Right renal cortex interstitium (tissue), 3 donors: Measurements from ENCODE around the gene SLC6A8. TPM values are rescaled to one million over a fixed set of nuclear protein-coding genes. Genes with fewer than 3 reads are reported as not detected.

Experiments used
- DNase-seq, 3 donors: peaks; one replicate each; pipeline ENCODE4 v3.0.0-alpha.2; 2013; ENCODE audit warnings: low read depth in 3 of 3, low spot score in 2 of 3
- polyA plus RNA-seq, 3 donors: library from polyadenylated mRNA; unstranded; fragments of 120-200 nt; gene quantifications; one replicate each; pipeline ENCODE4 v1.2.1, GENCODE V29; 2013; ENCODE audit not compliant: insufficient read length in 3 of 3

Gene SLC6A8
- 10 to 100 TPM; 39.9 to 47.3 (median 40.5) TPM for polyA plus RNA-seq

DNA sequence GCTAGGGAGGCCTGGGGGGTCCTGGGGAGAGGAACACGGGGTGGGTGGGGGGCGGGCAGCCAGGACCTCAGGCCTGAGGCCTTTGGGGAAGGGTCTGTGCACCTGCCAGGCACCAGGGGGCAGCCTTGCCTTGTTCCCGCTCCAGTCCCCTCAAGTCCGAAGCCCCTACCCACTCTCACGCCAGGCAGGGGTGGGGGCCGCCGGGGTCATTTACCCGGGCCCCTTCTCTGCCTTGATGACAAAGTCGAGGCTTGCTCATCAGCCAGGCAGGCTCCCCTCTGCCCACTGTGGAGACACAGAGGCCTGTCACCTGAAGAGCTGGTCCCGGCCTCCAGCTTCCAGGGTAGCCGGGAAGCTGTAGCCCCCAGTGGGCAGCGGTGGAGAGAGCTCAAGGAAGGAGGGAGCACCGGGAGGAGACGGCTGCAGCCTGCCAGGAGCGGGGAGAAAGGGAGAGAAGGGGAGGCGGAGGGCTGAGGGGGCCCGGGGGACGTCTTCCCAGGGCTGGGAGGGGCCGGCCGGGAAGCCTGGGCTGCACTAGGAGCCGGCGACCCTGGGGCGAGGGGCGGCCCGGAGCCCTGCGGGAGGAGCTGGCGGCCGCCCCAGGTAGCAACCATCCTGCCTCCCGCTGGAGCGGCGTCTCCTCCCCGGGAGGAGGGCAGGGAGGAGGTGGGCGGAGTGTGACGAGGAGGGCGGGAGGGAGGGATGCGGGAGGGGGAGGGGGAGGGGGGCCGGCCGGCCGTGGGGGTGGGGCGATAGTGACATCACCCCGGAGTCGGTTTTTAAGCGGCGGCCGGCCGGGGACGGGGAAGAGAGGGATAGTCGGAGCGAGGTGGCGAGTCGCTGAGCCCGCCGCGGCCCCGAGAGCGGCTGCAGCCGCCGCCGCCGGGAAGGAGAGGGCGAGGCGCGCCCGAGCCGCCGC, at the start of gene SLC6A8:
SLC6A8 (plus strand) TSS at position 806 of the 919 bp plus-strand sequence. CDS start 649 bp downstream, outside the sequence.
- no peak for DNase-seq

DNA sequence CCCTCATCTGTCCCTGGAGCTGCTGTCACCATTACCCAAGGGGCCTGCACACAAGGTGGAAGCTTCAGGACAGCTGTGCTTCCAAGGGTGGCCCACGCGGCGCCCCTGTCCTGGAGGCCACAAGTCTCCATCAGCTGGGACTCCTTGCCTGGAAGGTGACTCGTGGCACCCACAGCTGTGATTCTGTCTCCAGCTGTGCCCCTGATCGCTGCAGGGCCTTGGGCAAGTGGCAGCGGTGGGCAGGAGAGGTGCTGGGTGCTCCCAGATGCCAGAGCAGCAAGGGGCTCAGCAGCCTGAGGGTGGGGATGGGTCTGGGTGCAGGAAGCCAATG, 49.7 kb upstream of the SLC6A8 start:
- DNase-seq, result no peak

GRCh38 chrX:153638436-153639176, 49.1 kb upstream of the SLC6A8 start:
- DNase-seq, result no peak

DNA sequence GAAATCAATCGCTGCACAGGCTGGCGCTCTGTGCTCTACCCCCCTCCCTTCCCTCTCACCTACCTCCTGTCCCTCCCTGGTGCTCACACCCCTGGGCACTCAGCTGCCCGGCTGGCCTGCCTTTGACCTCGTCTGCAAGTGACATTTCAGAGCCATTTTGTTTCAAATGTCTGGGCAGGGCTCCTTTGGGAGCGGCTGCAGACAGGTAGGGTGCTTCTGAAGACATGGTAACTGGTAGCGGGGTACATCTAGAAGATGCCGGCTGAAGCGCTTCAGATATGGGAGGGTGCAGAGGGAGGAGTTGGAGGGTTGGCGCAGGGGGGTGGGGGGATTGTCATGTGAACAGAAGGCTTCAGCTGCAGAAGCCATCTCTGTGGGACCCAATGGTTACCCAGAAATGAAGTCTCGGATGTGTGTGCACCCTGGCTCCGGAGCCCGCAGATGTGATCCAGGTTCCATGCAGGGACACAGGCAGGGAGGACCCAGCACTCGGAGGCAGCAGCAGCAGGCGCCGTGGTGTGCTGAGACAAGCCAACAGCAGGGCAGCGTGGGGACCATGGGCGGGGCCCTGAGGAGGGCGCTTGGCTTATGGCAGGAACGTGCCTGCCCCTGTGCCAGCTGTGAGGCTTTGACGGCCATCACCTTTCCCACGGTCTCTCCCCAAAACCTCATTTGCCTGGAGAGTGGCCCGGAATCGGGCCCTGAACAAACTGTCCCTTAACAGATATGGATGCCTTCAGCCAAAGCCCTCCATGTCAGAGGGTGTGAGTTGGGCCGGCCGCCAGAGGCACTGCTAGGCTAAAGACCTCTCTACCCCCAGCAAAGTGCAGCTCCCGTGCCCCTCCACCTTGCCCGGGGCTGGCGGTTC, 48.3 kb upstream of the SLC6A8 start:
- DNase-seq, result no peak

DNA sequence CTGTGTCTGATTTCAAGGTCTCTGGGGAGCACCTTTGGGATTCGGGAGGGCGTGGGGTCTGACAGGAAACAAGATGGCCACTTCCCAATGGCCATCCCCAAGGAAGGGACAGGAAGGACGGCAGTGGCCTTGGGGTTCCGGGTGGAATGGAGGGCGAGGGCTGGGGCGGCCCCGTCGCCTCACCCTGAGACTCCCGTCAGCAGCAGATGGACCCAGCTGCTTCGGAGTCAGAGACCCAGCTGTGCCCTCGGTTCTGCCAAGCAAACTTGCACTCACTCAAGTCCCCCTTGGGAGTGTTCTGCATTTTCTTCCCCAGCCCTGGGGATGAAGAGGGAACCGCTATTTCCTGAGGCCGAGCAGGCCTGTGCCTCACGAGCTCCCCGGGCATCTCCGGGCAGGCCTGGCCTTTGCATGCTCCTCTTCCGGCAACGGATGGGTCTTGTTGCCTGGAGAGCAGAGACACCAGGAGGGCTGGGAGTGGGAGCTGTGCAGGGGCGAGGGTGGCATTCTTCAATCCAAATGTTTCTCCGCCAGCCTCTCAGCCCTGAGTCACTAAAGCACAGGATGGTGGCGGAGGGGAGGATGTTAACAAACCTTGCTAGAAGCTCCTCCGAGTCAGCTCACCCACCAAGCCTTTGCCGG, 47.6 kb upstream of the SLC6A8 start:
- DNase-seq, result no peak

DNA sequence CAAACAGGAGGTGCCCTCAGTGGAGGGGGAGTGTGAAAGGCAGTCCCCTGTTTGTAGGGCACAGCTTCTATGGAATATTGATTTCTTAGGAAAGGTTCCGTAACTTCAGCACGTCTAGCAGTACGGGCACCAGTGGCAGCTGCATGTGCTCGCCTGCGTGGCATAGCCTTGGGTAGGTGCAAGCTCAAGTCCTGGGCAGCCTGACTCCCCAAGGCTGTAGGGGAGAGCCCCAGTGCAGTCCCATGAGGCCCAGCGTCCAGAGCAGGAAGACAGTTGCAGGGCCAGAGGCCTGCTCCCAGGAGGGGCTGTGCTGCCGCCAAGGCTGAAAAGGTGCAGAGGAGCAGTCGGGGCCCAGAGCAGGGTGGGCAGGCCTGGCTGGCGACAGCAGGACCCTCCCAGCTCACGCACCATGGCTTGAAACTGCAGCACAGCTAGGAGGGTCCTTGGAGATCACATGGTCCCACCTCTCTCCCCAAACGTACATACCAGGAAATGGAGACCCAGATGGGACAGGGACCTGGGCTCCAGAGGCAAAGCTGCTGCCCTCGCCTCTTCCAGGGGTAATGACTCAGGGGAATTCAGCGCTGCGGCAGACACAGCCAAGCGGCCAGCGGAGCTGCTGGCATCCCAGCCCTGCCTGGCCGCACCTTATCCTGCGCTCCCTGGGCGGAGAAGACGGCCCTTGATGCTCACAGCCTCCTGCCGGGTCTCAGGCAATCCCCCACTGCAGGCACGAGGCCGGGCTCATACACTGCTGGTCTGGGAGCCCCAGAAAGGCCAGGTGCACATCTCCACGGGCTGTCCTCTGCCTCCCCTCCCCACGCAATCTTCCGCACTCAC, 46.8 kb upstream of the SLC6A8 start:
- no peak for DNase-seq

DNA sequence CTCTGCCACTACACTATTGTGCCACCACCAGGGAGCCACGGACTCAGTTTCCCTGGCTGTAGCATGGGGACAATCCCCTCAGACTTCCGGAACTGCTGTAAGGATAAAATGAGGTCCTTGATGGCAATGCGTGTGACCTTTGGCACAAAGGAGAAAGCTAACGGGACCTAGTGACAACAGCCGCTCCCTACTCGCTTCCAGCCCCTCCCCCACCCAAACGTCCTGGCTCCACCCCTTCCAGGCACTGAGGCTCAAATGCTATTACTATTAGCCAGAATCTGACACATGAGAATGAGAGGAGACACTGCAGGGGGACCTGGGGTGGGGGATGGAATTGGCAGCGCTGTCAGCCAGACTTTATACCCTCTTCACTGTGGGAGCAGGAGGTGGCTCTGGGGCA, 46.1 kb upstream of the SLC6A8 start:
- no peak for DNase-seq

GRCh38 chrX:153642051-153642654, 45.6 kb upstream of the SLC6A8 start:
- DNase-seq, result no peak

- no peak for DNase-seq
Measured at GRCh38 chrX:153642655-153643430, 44.9 kb upstream of the SLC6A8 start.

- DNase-seq, result no peak
Measured at GRCh38 chrX:153643431-153644351, 44.0 kb upstream of the SLC6A8 start.

GRCh38 chrX:153644356-153645125, 43.2 kb upstream of the SLC6A8 start:
- DNase-seq, result no peak

- DNase-seq, result no peak
Measured at GRCh38 chrX:153645151-153645550, 42.6 kb upstream of the SLC6A8 start.

DNA sequence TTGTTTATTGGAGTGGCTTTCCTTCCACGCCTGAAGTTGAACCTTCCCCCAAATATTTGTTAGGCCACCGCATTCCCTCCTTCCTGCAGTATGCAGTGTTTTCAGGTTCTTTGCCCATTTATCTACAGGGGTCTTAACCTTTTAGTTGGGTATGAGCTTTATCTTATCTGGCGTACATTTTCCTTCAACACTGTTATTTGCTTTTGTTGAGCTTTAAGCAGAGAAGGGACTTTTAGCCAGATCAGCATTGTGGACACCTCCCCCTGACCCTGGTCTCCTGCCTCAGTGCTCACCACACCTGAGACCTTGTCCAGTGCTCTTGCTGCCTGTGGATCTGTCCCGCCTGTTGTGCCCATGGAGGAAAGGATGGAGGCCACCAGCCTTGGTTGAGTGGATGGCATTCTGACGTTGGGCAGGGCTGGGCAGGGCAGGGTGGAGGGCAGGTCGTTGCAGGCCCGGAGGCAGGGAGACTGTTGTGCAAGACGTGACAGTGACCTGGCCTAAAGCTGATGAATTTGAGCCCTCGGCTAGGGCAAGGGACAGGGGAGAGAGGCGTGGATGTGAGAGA, 41.7 kb upstream of the SLC6A8 start:
- no peak for DNase-seq

GRCh38 chrX:153646620-153647373, 40.9 kb upstream of the SLC6A8 start, which contains the start of gene DUSP9:
Gene DUSP9 (plus strand): TSS chrX:153647203. CDS start chrX:153647954, 751 bp downstream.
- DNase-seq, result no peak
